ENCODE measurements around the gene HDAC3.

- TF ChIP-seq EZH2 (IDR thresholded peaks at IDR 0.05; ENCODE audit: borderline replicate concordance, insufficient read depth, low read depth, low read length, poor library complexity, severe bottlenecking) (no peak), CTCF (IDR thresholded peaks at IDR 0.05) (peak; percentile 14)
Measured at GRCh38 chr5:141605523-141606277, 30.9 kb downstream of the HDAC3 start.

All from B cell (primary cell).